Activated T-cell treated with anti-CD3 and anti-CD28 coated beads for 4 hours (primary cell): Measurements from ENCODE around the gene EIF4E1B.

Source experiments
- DNase-seq: peaks from one replicate; pipeline ENCODE4 v3.0.0-alpha.2; 2020

Gene EIF4E1B

GRCh38 chr5:176667637-176668036 lies 37.2 kb downstream of the EIF4E1B start:
- no peak for DNase-seq

- no peak for DNase-seq
Observed at GRCh38 chr5:176670449-176670848, 40.0 kb downstream of the EIF4E1B start.

- DNase-seq, result no peak
Observed at GRCh38 chr5:176671399-176671798, 40.9 kb downstream of the EIF4E1B start.

GRCh38 chr5:176671890-176672747 lies 41.6 kb downstream of the EIF4E1B start:
- DNase-seq, result no peak

GRCh38 chr5:176673651-176674583 lies 43.4 kb downstream of the EIF4E1B start:
- no peak for DNase-seq

- DNase-seq, result no peak
Observed at GRCh38 chr5:176674799-176675198, 44.3 kb downstream of the EIF4E1B start.

- DNase-seq, result no peak
Observed at GRCh38 chr5:176675676-176676360, 45.3 kb downstream of the EIF4E1B start.

- DNase-seq, result no peak
Observed at GRCh38 chr5:176676361-176676824, 45.9 kb downstream of the EIF4E1B start.

- DNase-seq, result no peak
Observed at GRCh38 chr5:176677209-176677939, 46.9 kb downstream of the EIF4E1B start.

GRCh38 chr5:176678584-176678983 lies 48.1 kb downstream of the EIF4E1B start:
- no peak for DNase-seq

- no peak for DNase-seq
Observed at GRCh38 chr5:176679365-176680225, 49.1 kb downstream of the EIF4E1B start.

- no peak for DNase-seq
Observed at GRCh38 chr5:176680226-176680563, 49.7 kb downstream of the EIF4E1B start.

- DNase-seq, result no peak
Observed at GRCh38 chr5:176682016-176682531, 51.6 kb downstream of the EIF4E1B start.

- no peak for DNase-seq
Observed at GRCh38 chr5:176685010-176685409, 54.5 kb downstream of the EIF4E1B start.

- DNase-seq, result no peak
Observed at GRCh38 chr5:176687247-176687646, 56.8 kb downstream of the EIF4E1B start.

GRCh38 chr5:176687881-176688280 lies 57.4 kb downstream of the EIF4E1B start:
- no peak for DNase-seq

GRCh38 chr5:176690911-176691310 lies 60.4 kb downstream of the EIF4E1B start:
- no peak for DNase-seq

- DNase-seq, result no peak
Observed at GRCh38 chr5:176691524-176691923, 61.0 kb downstream of the EIF4E1B start.

- no peak for DNase-seq
Observed at GRCh38 chr5:176692326-176692725, 61.9 kb downstream of the EIF4E1B start.

GRCh38 chr5:176692839-176693476 lies 62.5 kb downstream of the EIF4E1B start:
- DNase-seq, result no peak

GRCh38 chr5:176693477-176693851 lies 63.0 kb downstream of the EIF4E1B start:
- DNase-seq, result no peak
